DOHH2 (cell line): Measurements from ENCODE around the gene IGF1R.

Source experiments
- EZH2phosphoT487 ChIP-seq: fragments of 200-600 bp; sonication (generic); IDR thresholded peaks from 2 replicates; pipeline ENCODE4 v1.6.1; 2017; ENCODE audit warnings: borderline replicate concordance, mild to moderate bottlenecking, antibody characterized with exemption, low read length, moderate library complexity, mixed read lengths
- TF ChIP-seq, protein P1 (sequence below): fragments of 200-600 bp; sonication (generic); IDR thresholded peaks from one replicate; pipeline ENCODE4 v1.5.1; 2014; ENCODE audit warnings: antibody characterized with exemption, mild to moderate bottlenecking, low read depth, low read length; ENCODE audit not compliant: poor library complexity, severe bottlenecking

DNA sequence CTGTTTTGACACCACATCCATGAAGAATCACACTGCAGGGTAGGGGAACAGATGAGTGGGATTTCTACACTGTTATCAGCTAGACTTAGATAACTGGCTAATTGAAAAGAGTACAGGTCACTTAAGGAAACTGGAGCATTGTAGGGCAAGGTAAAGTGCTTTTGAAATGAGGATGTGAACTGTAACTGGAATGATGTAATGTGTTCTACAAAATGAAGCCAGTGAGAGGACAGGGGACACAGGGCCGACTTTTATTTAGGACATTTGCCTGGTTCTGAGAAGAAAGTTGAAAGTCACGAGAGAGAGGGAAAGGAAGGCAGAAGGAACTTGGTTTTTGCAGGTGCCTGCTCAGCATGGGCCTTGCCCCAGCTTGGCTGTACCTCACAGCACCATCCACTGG is 50.5 kb downstream of the IGF1R start:
- TF ChIP-seq, protein P1, sequence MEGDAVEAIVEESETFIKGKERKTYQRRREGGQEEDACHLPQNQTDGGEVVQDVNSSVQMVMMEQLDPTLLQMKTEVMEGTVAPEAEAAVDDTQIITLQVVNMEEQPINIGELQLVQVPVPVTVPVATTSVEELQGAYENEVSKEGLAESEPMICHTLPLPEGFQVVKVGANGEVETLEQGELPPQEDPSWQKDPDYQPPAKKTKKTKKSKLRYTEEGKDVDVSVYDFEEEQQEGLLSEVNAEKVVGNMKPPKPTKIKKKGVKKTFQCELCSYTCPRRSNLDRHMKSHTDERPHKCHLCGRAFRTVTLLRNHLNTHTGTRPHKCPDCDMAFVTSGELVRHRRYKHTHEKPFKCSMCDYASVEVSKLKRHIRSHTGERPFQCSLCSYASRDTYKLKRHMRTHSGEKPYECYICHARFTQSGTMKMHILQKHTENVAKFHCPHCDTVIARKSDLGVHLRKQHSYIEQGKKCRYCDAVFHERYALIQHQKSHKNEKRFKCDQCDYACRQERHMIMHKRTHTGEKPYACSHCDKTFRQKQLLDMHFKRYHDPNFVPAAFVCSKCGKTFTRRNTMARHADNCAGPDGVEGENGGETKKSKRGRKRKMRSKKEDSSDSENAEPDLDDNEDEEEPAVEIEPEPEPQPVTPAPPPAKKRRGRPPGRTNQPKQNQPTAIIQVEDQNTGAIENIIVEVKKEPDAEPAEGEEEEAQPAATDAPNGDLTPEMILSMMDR = no peak
- no peak for TF ChIP-seq EZH2phosphoT487
